Neural cell (in vitro differentiated cells): ENCODE data around the gene PRKAR1B.

Source experiments
- CTCF ChIP-seq: fragments of 450-650 bp; IDR thresholded peaks from 2 replicates; pipeline ENCODE4 v1.5.1; 2014; ENCODE audit warnings: antibody characterized with exemption, mild to moderate bottlenecking, moderate library complexity; ENCODE audit not compliant: poor library complexity, severe bottlenecking
- EP300 ChIP-seq: fragments of 450-650 bp; conservative IDR thresholded peaks from 2 replicates; pipeline ENCODE4 v1.6.1; 2014; ENCODE audit warnings: antibody characterized with exemption, mild to moderate bottlenecking, moderate library complexity; ENCODE audit not compliant: poor library complexity, severe bottlenecking
- EZH2 ChIP-seq: fragments of 200-600, 300-800 bp; shearing (Covaris generic), sonication (generic); IDR thresholded peaks from 2 replicates; pipeline ENCODE4 v1.6.1; 2014; ENCODE audit warnings: antibody characterized with exemption, low read length, borderline replicate concordance, mild to moderate bottlenecking; ENCODE audit not compliant: insufficient read depth, poor library complexity, severe bottlenecking
- MXI1 ChIP-seq: fragments of 450-650 bp; conservative IDR thresholded peaks from 2 replicates; pipeline ENCODE4 v1.6.1; 2014; ENCODE audit warnings: antibody characterized with exemption, mild to moderate bottlenecking; ENCODE audit not compliant: poor library complexity, severe bottlenecking
- POLR2AphosphoS5 ChIP-seq: IDR thresholded peaks from 2 replicates; pipeline ENCODE4 v1.6.1; 2012
- RAD21 ChIP-seq: fragments of 450-650 bp; conservative IDR thresholded peaks from 2 replicates; pipeline ENCODE4 v1.6.1; 2014; ENCODE audit warnings: antibody characterized with exemption, mild to moderate bottlenecking, moderate library complexity
- REST ChIP-seq: IDR thresholded peaks from 2 replicates; pipeline ENCODE4 v1.6.1; 2012; ENCODE audit warnings: borderline replicate concordance
- SMC3 ChIP-seq: fragments of 450-650 bp; conservative IDR thresholded peaks from 2 replicates; pipeline ENCODE4 v1.6.1; 2014; ENCODE audit warnings: antibody characterized with exemption, mild to moderate bottlenecking, moderate library complexity; ENCODE audit not compliant: poor library complexity
- TAF1 ChIP-seq: IDR thresholded peaks from 2 replicates; pipeline ENCODE4 v1.6.1; 2012; ENCODE audit warnings: low read depth

- TF ChIP-seq CTCF (no peak), RAD21 (no peak), REST (no peak), EP300 (no peak), POLR2AphosphoS5 (no peak), EZH2 (no peak), SMC3 (no peak), TAF1 (no peak), MXI1 (no peak)
Observed at GRCh38 chr7:574661-575395, 152.3 kb downstream of the PRKAR1B start.
